K562 (cell line): ENCODE data around the gene CMTM1. TPM values are rescaled to one million over a fixed set of nuclear protein-coding genes. Genes with fewer than 3 reads are reported as not detected.

Experiments
- ATAC-seq: fragments of 200-7000 bp; cut with Tn5 transposase; 3 replicates; pipeline ENCODE4 v1.9.1; 2020; ENCODE audit warnings: moderate library complexity
- BruUV-seq: library from RNA; stranded (reverse); fragments of 400-500 nt; replicated peaks from 2 replicates; lab custom pipeline; 2021; lab: Mats Ljungman, UMichigan
- CTCF ChIA-PET: fragments of 300-600 bp; formaldehyde crosslinking; extraction: SDS; loops from one replicate; lab custom pipeline; 2021; ENCODE audit warnings: low intra/inter-chr PET ratio; lab: Yijun Ruan, JAX
- POLR2A ChIA-PET: fragments of 300-600, 350-650 bp; sonication (Branson Sonifier 250); formaldehyde crosslinking; extraction: SDS; loops from one replicate; lab custom pipeline; 2021; ENCODE audit warnings: antibody characterized with exemption, inconsistent platforms; lab: Yijun Ruan, JAX
- DNase-seq, 4 experiments: peaks; one replicate each; pipeline versions ENCODE4 v3.0.0 to v3.0.0-alpha.2; 2011 to 2018; ENCODE audit warnings: low spot score in 3 of 4, mixed read lengths in 3 of 4; ENCODE audit errors: extremely low read depth in 1 of 4
- FAIRE-seq: peaks from 2 replicates; lab custom pipeline; 2011; peaks lifted over from hg19 to GRCh38; lab: Jason Lieb, UNC
- H2AFZ ChIP-seq: 2 replicates; pipeline ENCODE4 v1.6.0; 2011; ENCODE audit warnings: low read depth, low read length, control low read depth, inconsistent platforms
- H3K27ac ChIP-seq: fragments of 200-600 bp; 3 replicates; pipeline ENCODE4 v1.8.0; 2011; ENCODE audit warnings: low read depth, mild to moderate bottlenecking, control low read depth, inconsistent platforms, low read length, moderate library complexity, mixed read lengths; ENCODE audit errors: extremely low read depth
- H3K27me3 ChIP-seq, 2 experiments: fragments of 300-600 bp in 1 of 2; 2 replicates in 1 of 2; 3 replicates in 1 of 2; pipeline versions ENCODE4 v1.6.0 to v1.8.0; 2011; ENCODE audit warnings: inconsistent platforms in 2 of 2, low read length in 2 of 2, mild to moderate bottlenecking in 1 of 2, mixed read lengths in 1 of 2, moderate library complexity in 1 of 2; ENCODE audit not compliant: control insufficient read depth in 2 of 2, insufficient read depth in 2 of 2
- H3K36me3 ChIP-seq: fragments of 300-600 bp; 3 replicates; pipeline ENCODE4 v1.8.0; 2011; ENCODE audit warnings: mild to moderate bottlenecking, low read length, inconsistent platforms; ENCODE audit not compliant: control insufficient read depth, insufficient read depth
- H3K4me1 ChIP-seq, 2 experiments: fragments of 200-600 bp in 1 of 2; replicated peaks in 1 of 2; 2 replicates in 1 of 2; 3 replicates in 1 of 2; pipeline versions ENCODE4 v1.5.1 to v1.8.0; 2011; ENCODE audit warnings: inconsistent platforms in 2 of 2, low read length in 2 of 2, mild to moderate bottlenecking in 1 of 2, mixed read lengths in 1 of 2, moderate library complexity in 1 of 2; ENCODE audit not compliant: control insufficient read depth in 2 of 2, insufficient read depth in 2 of 2
- H3K4me2 ChIP-seq: 2 replicates; pipeline ENCODE4 v1.6.1; 2011; ENCODE audit warnings: low read length, control low read depth, inconsistent platforms, mixed read lengths; ENCODE audit not compliant: insufficient read depth
- H3K4me3 ChIP-seq: fragments of 200-600 bp; sonication (generic), shearing (Covaris generic); 2 replicates; pipeline ENCODE4 v1.5.1; 2016; ENCODE audit warnings: control low read depth, inconsistent platforms
- H3K79me2 ChIP-seq: fragments of 200-600 bp; 3 replicates; pipeline ENCODE4 v1.8.0; 2011; ENCODE audit warnings: low read length, inconsistent platforms; ENCODE audit not compliant: control insufficient read depth, insufficient read depth
- H3K9ac ChIP-seq, 2 experiments: 2 replicates each; pipeline versions ENCODE4 v1.6.0 to v1.6.1; 2011; ENCODE audit warnings: low read depth in 2 of 2, low read length in 2 of 2, control low read depth in 1 of 2, inconsistent platforms in 1 of 2, mild to moderate bottlenecking in 1 of 2, mixed read lengths in 1 of 2; ENCODE audit not compliant: insufficient read depth in 1 of 2
- H3K9me1 ChIP-seq: one replicate; pipeline ENCODE4 v1.6.0; 2011; ENCODE audit warnings: inconsistent platforms, mild to moderate bottlenecking, low read length, moderate library complexity; ENCODE audit not compliant: control insufficient read depth, insufficient read depth
- H3K9me3 ChIP-seq: replicated peaks from 2 replicates; pipeline ENCODE4 v1.5.1; 2011; ENCODE audit warnings: low read depth, low read length, inconsistent platforms; ENCODE audit not compliant: control insufficient read depth, insufficient read depth
- H4K20me1 ChIP-seq: replicated peaks from 2 replicates; pipeline ENCODE4 v1.6.1; 2011; ENCODE audit warnings: low read length, inconsistent platforms, mixed read lengths; ENCODE audit not compliant: control insufficient read depth, insufficient read depth
- ATF3 ChIP-seq, 2 experiments: fragments of 450-650 bp in 1 of 2; sonication (generic) in 1 of 2; formaldehyde crosslinking in 1 of 2; IDR thresholded peaks in 1 of 2; conservative IDR thresholded peaks in 1 of 2; 2 replicates each; pipeline versions ENCODE4 v1.6.1 to v1.8.1; 2016 to 2023; ENCODE audit warnings: mild to moderate bottlenecking in 2 of 2, moderate library complexity in 2 of 2, inconsistent platforms in 1 of 2, missing genetic modification reagents in 1 of 2
- BCOR ChIP-seq: fragments of 450-650 bp; IDR thresholded peaks from 2 replicates; pipeline ENCODE4 v1.6.1; 2016
- CREB1 ChIP-seq, 2 experiments: sonication (generic) in 1 of 2; formaldehyde crosslinking in 1 of 2; IDR thresholded peaks; 2 replicates each; pipeline versions ENCODE4 v1.6.1 to v1.8.0; 2012 to 2022; ENCODE audit warnings: inconsistent platforms in 1 of 2, mild to moderate bottlenecking in 1 of 2, missing genetic modification reagents in 1 of 2, moderate library complexity in 1 of 2
- CXXC5 ChIP-seq: fragments of 250-450 bp; sonication (Bioruptor Pico); IDR thresholded peaks from 2 replicates; pipeline ENCODE4 v1.8.0; 2022; ENCODE audit warnings: inconsistent platforms, mild to moderate bottlenecking, moderate library complexity
- DMBX1 ChIP-seq: fragments of 250-450 bp; sonication (Bioruptor Pico); IDR thresholded peaks from 2 replicates; pipeline ENCODE4 v1.8.0; 2022; ENCODE audit warnings: inconsistent platforms, mild to moderate bottlenecking, moderate library complexity, borderline replicate concordance
- ELF2 ChIP-seq: fragments of 250-450 bp; sonication (Bioruptor Pico); IDR thresholded peaks from 2 replicates; pipeline ENCODE4 v1.5.0; 2021; ENCODE audit warnings: mild to moderate bottlenecking
- FOSL1 ChIP-seq: fragments of 200-800 bp; sonication (Bioruptor generic); conservative IDR thresholded peaks from 2 replicates; pipeline ENCODE4 v1.6.1; 2016; ENCODE audit warnings: missing genetic modification characterization, missing compliant biosample characterization
- FUS ChIP-seq: fragments of 200-400 bp; formaldehyde crosslinking; optimal IDR thresholded peaks from 2 replicates; pipeline ENCODE3; 2017; ENCODE audit warnings: low read depth, low read length
- HDAC8 ChIP-seq: fragments of 450-650 bp; IDR thresholded peaks from 2 replicates; pipeline ENCODE4 v1.6.1; 2016; ENCODE audit warnings: mild to moderate bottlenecking, missing genetic modification characterization, moderate library complexity, missing compliant biosample characterization
- IFI16 ChIP-seq: fragments of 250-450 bp; sonication (Bioruptor Pico); IDR thresholded peaks from 2 replicates; pipeline ENCODE4 v2.1.2; 2022; ENCODE audit warnings: mild to moderate bottlenecking, inconsistent platforms
- IRF2 ChIP-seq: sonication (generic); formaldehyde crosslinking; IDR thresholded peaks from 2 replicates; pipeline ENCODE4 v1.8.1; 2022; ENCODE audit warnings: mild to moderate bottlenecking, missing genetic modification reagents
- PURB ChIP-seq: sonication (generic); formaldehyde crosslinking; IDR thresholded peaks from 2 replicates; pipeline ENCODE4 v1.9.0; 2021; ENCODE audit warnings: low read depth, mild to moderate bottlenecking, missing genetic modification reagents
- ZBTB11 ChIP-seq, 3 experiments: fragments of 200-800 bp in 1 of 3; fragments of 250-450 bp in 1 of 3; fragments of 450-650 bp in 1 of 3; sonication (Bioruptor Pico) in 1 of 3; sonication (Bioruptor generic) in 1 of 3; formaldehyde crosslinking in 1 of 3; IDR thresholded peaks; 2 replicates each; pipeline versions ENCODE4 v1.6.1 to v1.8.0; 2016 to 2022; ENCODE audit warnings: mild to moderate bottlenecking in 2 of 3, missing genetic modification characterization in 2 of 3, missing compliant biosample characterization in 1 of 3, moderate library complexity in 1 of 3
- ZKSCAN8 ChIP-seq: fragments of 200-800 bp; sonication (Bioruptor generic); IDR thresholded peaks from 2 replicates; pipeline ENCODE4 v1.6.1; 2016; ENCODE audit warnings: missing genetic modification characterization, missing compliant biosample characterization
- ZNF232 ChIP-seq: sonication (generic); formaldehyde crosslinking; IDR thresholded peaks from 2 replicates; pipeline ENCODE4 v1.8.0; 2022; ENCODE audit warnings: mild to moderate bottlenecking, missing genetic modification reagents
- ZNF766 ChIP-seq: fragments of 200-800 bp; sonication (Bioruptor generic); conservative IDR thresholded peaks from 2 replicates; pipeline ENCODE4 v1.6.1; 2016; ENCODE audit warnings: missing genetic modification characterization, missing compliant biosample characterization
- WGBS: fragments of 100-300 bp; shearing (Covaris generic); methylation state at CpG from one replicate; pipeline ENCODE4 v1.1.6; 2016; ENCODE audit warnings: low coverage, mixed read lengths; ENCODE audit not compliant: insufficient coverage; ENCODE audit errors: missing lambda C conversion rate; 5-methylcytosine and 5-hydroxymethylcytosine counted together
- in situ Hi-C: fragments of 300-500 bp; cut with MboI; formaldehyde crosslinking; loops from 4 replicates; pipeline ENCODE4 v1.15.0; 2018; ENCODE audit warnings: inconsistent platforms, mixed read lengths
- intact Hi-C: fragments of 100-400 bp; cut with micrococcal nuclease; formaldehyde crosslinking; loops from 2 replicates; pipeline ENCODE4 v1.14.2; 2022
- polyA plus RNA-seq, 8 experiments: library from polyadenylated mRNA; depleted of rRNA in 4 of 8; stranded (reverse) in 5 of 8; unstranded in 3 of 8; fragments of >200 nt; fragmentation: Nextera tagmentation in 2 of 8; fragmentation: Illumina TruSeq in 1 of 8; extraction: Ambion mirVana in 2 of 8; extraction: Trizol in 1 of 8; gene quantifications; 2 replicates each; pipeline versions ENCODE4 v1.2.1 to v1.2.3, GENCODE V29; 2011 to 2014; ENCODE audit warnings: inconsistent platforms in 1 of 8, missing spikeins in 1 of 8
- total RNA-seq, 7 experiments: library from RNA; depleted of rRNA in 6 of 7; stranded (reverse); fragments of >200 nt in 6 of 7; fragmentation: Illumina TruSeq in 2 of 7; extraction: Trizol in 2 of 7; gene quantifications; 2 replicates each; pipeline versions ENCODE4 v1.2.1 to v1.2.3, GENCODE V29; 2011 to 2021; ENCODE audit warnings: low replicate concordance in 1 of 7

The CMTM1 gene
- total and polyA plus RNA-seq, 9 of the 15 experiments (the other 6 are each of a cell fraction or from before 2014, with no cell fraction given), result 0.25 to 2.6 (median 1.1) TPM; not detected in 2

GRCh38 chr16:66618588-66619375, 52.5 kb downstream of the CMTM1 start:
- Histone ChIP-seq H3K9ac (peak overlapping the region; percentile 17 to 69; a peak in 2 of 4 replicates), H3K9me1 (no peaks in the 10 kb centered on the region), H3K27ac (peak overlapping the region; percentile 78), H3K4me3 (no peak overlapping the region), H4K20me1 (no peaks in the 10 kb centered on the region), H3K27me3 (no peaks in the 10 kb centered on the region), H3K9me3 (no peaks in the 10 kb centered on the region), H3K79me2 (no peaks in the 10 kb centered on the region), H3K4me1 (peaks cover 40 to 64% of the 10 kb centered on the region in 2 experiments), H3K36me3 (peaks cover 47% of the 10 kb centered on the region), H2AFZ (no peak overlapping the region), H3K4me2 (peak overlapping the region; percentile 57; the same call in 1 of the 2 replicates)
- no TSS peak for BruUV-seq
- ATAC-seq (peak; percentile 12), FAIRE-seq (peak; percentile 78), DNase-seq (peak in 1 of 4 experiments; percentile 60)
- ChIA-PET CTCF (no interaction called here), POLR2A (interaction anchor here (0.8 to 3.6 kb wide), 3 partner anchors 7 to 209 kb away, joined by 3 to 31 read pairs (median 8); no protein-coding TSS in a partner anchor)
- intact Hi-C loops, result loop anchor here (5.0 kb wide), 1 partner anchor 79 kb away; the partner anchor contains the start of gene CMTM4
- 28% methylated on average over 10 of the region's 10 CpGs for whole genome bisulfite sequencing
- in situ Hi-C loops, result no loop called here
- TF ChIP-seq CREB1 (IDR thresholded peaks at IDR 0.05) (no peak), CREB1 (CRISPR knock-in tag; IDR thresholded peaks at IDR 0.05) (no peak), FOSL1 (tag) (peak; percentile 37), ZNF232 (CRISPR knock-in tag) (no peak), HDAC8 (tag) (peak; percentile 41; the same call in 1 of the 2 replicates), DMBX1 (peak; percentile 23; the same call in 1 of the 2 replicates), ZNF766 (no peak), ZKSCAN8 (0 out of 2 replicates have a peak, but pooled peaks have one; percentile 14), ZBTB11 (CRISPR knock-in tag; IDR thresholded peaks at IDR 0.05) (no peak), IRF2 (CRISPR knock-in tag) (no peak), CXXC5 (0 out of 2 replicates have a peak, but pooled peaks have one; percentile 15), ATF3 (IDR thresholded peaks at IDR 0.05) (0 out of 2 replicates have a peak, but pooled peaks have one; percentile 8), ATF3 (CRISPR knock-in tag; conservative IDR thresholded peaks at IDR 0.05) (no peak), ELF2 (CRISPR knock-in tag) (no peak), BCOR (no peak), PURB (CRISPR knock-in tag) (no peak), IFI16 (CRISPR knock-in tag) (no peak), FUS (no peak)
